DND-41 (cell line): ENCODE results near the gene DNAJC17.

Source experiments
- EZH2 ChIP-seq: IDR thresholded peaks from 3 replicates; pipeline ENCODE4 v1.6.1; 2012; ENCODE audit warnings: borderline replicate concordance, low read depth, mild to moderate bottlenecking, moderate library complexity, low read length, inconsistent platforms; ENCODE audit not compliant: severe bottlenecking
- TF ChIP-seq, protein P1 (sequence below): IDR thresholded peaks from 2 replicates; pipeline ENCODE4 v1.5.1; 2012; ENCODE audit warnings: borderline replicate concordance, low read length, moderate library complexity, mild to moderate bottlenecking; ENCODE audit not compliant: poor library complexity, severe bottlenecking; ENCODE audit errors: extremely low read depth

DNA sequence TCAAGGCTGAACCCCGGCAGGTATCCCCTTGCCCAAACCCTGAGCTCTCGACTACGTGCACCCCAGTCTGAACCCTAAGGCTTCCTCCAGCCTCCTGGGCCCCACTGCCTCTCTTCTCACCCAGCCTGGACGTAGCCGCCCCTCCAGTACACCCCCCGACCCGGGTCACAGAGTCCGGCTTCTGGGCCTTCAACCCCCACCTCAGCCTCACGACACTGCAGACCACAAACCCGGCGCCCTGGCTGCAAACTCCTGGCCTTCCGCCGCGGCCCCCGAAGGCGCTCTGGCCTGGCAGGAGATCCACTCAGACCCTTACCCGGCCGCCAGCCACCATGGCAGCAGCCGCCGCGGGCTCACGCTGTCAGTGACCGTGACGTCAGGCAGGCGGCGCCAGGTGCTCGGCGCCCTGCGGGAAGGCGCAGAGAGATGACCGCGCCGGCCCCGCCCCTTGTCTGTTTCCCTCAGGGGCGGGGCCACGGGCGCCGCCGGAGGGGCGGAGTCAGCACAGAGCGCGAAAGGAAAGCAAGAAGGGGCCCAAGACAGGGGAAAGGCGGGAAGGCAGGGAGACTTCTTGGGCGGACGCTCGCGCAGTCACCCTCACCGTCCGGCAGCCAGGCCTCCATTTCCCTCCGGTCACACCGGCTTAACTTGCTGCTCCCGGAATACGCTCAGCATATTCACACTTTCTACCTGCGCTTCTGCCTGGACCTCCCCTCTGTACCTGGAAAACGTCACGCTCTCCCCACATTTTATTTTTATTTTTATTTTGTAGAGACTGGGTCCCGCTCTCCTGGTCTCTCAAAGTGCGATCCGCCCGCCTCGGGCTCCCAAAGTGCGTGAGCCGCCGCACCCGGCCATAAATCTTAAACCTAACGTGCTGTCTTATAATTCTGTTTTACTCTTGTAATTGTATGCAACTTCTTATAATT lies 52.1 kb downstream of the DNAJC17 start, which contains the start of gene RMDN3:
- TF ChIP-seq, protein P1, sequence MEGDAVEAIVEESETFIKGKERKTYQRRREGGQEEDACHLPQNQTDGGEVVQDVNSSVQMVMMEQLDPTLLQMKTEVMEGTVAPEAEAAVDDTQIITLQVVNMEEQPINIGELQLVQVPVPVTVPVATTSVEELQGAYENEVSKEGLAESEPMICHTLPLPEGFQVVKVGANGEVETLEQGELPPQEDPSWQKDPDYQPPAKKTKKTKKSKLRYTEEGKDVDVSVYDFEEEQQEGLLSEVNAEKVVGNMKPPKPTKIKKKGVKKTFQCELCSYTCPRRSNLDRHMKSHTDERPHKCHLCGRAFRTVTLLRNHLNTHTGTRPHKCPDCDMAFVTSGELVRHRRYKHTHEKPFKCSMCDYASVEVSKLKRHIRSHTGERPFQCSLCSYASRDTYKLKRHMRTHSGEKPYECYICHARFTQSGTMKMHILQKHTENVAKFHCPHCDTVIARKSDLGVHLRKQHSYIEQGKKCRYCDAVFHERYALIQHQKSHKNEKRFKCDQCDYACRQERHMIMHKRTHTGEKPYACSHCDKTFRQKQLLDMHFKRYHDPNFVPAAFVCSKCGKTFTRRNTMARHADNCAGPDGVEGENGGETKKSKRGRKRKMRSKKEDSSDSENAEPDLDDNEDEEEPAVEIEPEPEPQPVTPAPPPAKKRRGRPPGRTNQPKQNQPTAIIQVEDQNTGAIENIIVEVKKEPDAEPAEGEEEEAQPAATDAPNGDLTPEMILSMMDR = no peak
- TF ChIP-seq EZH2 = no peak
